ENCODE measurements around the gene ALKBH6. TPM values are rescaled to one million over a fixed set of nuclear protein-coding genes. Genes with fewer than 3 reads are reported as not detected.

The ALKBH6 gene
- total and polyA plus RNA-seq, 2 experiments from 2014 or later, result 24.1 to 31.1 TPM

- TF ChIP-seq EZH2phosphoT487 (IDR thresholded peaks at IDR 0.05; ENCODE audit: low read depth, severe bottlenecking, unreplicated experiment) (no peak), EZH2 (IDR thresholded peaks at IDR 0.05; ENCODE audit: borderline replicate concordance) (no peak)
- TF ChIP-seq, protein P1, sequence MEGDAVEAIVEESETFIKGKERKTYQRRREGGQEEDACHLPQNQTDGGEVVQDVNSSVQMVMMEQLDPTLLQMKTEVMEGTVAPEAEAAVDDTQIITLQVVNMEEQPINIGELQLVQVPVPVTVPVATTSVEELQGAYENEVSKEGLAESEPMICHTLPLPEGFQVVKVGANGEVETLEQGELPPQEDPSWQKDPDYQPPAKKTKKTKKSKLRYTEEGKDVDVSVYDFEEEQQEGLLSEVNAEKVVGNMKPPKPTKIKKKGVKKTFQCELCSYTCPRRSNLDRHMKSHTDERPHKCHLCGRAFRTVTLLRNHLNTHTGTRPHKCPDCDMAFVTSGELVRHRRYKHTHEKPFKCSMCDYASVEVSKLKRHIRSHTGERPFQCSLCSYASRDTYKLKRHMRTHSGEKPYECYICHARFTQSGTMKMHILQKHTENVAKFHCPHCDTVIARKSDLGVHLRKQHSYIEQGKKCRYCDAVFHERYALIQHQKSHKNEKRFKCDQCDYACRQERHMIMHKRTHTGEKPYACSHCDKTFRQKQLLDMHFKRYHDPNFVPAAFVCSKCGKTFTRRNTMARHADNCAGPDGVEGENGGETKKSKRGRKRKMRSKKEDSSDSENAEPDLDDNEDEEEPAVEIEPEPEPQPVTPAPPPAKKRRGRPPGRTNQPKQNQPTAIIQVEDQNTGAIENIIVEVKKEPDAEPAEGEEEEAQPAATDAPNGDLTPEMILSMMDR (IDR thresholded peaks at IDR 0.05; ENCODE audit: poor library complexity), result no peak
- H3K36me3 ChIP-seq (replicated peaks; ENCODE audit: insufficient read depth, low read depth), result no peaks in the 10 kb centered on the region
- peaks cover 13% of the 10 kb centered on the region for H3K79me2 ChIP-seq
- H3K9me3 ChIP-seq (ENCODE audit: low read depth), result no peaks in the 10 kb centered on the region
- H3K27me3 ChIP-seq, result no peaks in the 10 kb centered on the region
- H3K9me2 ChIP-seq (replicated peaks; ENCODE audit: insufficient read depth), result no peaks in the 10 kb centered on the region
- no peak for DNase-seq (ENCODE audit: low spot score)
- H4K20me1 ChIP-seq (ENCODE audit: insufficient read depth, poor library complexity, severe bottlenecking), result no peaks in the 10 kb centered on the region
- H3K27ac ChIP-seq, result no peak overlapping the region
- peaks cover 8% of the 10 kb centered on the region for H3K4me1 ChIP-seq (ENCODE audit: insufficient read depth)
- no peak overlapping the region for H3K4me3 ChIP-seq
- WGBS (ENCODE audit: low lambda C conversion rate, missing lambda C conversion rate), result 95% methylated on average over 4 of the region's 4 CpGs
- H3K4me2 ChIP-seq, result no peak overlapping the region
- H2AFZ ChIP-seq, result no peak overlapping the region
These were observed 35.2 kb upstream of the ALKBH6 start for GRCh38 chr19:36049080-36049698.

DNA sequence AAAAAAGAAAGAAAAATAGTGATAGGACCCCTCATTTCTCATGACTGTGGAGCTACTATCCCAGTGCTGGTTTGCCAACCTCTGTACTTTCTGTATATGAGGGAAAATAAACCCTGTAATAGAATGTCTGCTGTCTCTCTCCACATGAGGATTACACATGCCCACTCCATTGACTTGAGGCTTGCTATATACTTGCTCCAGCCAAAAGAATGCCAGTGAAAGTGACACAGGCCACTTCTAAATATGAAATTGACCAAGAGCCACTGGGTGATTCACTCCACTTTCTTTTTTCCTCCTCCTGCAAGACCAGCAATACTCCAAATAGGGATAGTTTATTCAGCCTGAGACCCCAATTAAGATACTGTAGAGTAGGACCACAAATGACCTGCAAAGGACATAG lies 33.8 kb upstream of the ALKBH6 start:
- Histone ChIP-seq H4K20me1 (ENCODE audit: insufficient read depth, poor library complexity, severe bottlenecking) (no peaks in the 10 kb centered on the region), H3K79me2 (peaks cover 12% of the 10 kb centered on the region), H3K9me3 (ENCODE audit: low read depth) (no peaks in the 10 kb centered on the region), H3K27ac (no peak overlapping the region), H3K4me3 (no peak overlapping the region), H3K4me1 (ENCODE audit: insufficient read depth) (peaks cover 6% of the 10 kb centered on the region), H3K9me2 (replicated peaks; ENCODE audit: insufficient read depth) (no peaks in the 10 kb centered on the region), H3K4me2 (no peak overlapping the region), H2AFZ (no peak overlapping the region), H3K36me3 (replicated peaks; ENCODE audit: insufficient read depth, low read depth) (no peaks in the 10 kb centered on the region), H3K27me3 (no peaks in the 10 kb centered on the region)
- DNase-seq (ENCODE audit: low spot score), result no peak
- TF ChIP-seq, protein P1 (IDR thresholded peaks at IDR 0.05; ENCODE audit: poor library complexity), result no peak
- no peak for TF ChIP-seq EZH2phosphoT487 (IDR thresholded peaks at IDR 0.05; ENCODE audit: low read depth, severe bottlenecking, unreplicated experiment)
- TF ChIP-seq EZH2 (IDR thresholded peaks at IDR 0.05; ENCODE audit: borderline replicate concordance), result no peak

DNA sequence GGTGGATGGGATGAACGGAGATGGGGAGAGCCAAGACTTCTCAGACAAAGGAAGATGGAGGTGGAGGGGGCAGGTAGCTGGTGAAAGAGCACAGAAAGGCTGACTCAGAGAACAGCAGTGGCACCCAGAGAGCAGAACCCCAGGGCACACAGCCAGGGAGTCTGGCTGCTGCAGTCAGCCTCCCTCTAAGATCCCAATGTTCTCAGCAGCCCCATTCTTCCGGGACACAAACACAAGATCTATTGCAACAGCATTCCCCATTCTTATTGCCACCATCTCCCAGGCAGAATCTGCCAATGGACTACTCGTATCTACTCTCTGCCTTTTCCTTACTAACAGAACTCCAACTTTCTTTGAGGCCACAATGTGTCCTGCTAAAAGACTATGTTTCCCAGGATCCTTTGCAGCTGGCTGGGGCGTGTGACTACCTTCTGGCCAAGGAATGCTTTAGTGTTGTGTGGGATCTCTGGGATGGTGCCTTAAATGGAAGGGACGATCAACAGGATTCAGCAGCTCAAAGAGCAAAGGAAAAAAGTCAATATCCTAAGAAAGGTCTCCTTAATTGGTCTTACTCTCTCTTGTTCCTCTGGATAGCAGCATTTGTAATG lies 32.5 kb upstream of the ALKBH6 start:
- Histone ChIP-seq H3K4me2 (no peak overlapping the region), H3K4me1 (ENCODE audit: insufficient read depth) (peaks cover 10% of the 10 kb centered on the region), H3K27ac (peak overlapping the region; percentile 33), H3K36me3 (replicated peaks; ENCODE audit: insufficient read depth, low read depth) (no peaks in the 10 kb centered on the region), H3K9me2 (replicated peaks; ENCODE audit: insufficient read depth) (no peaks in the 10 kb centered on the region), H4K20me1 (ENCODE audit: insufficient read depth, poor library complexity, severe bottlenecking) (no peaks in the 10 kb centered on the region), H2AFZ (no peak overlapping the region), H3K27me3 (no peaks in the 10 kb centered on the region), H3K9me3 (ENCODE audit: low read depth) (no peaks in the 10 kb centered on the region), H3K79me2 (peaks cover 1% of the 10 kb centered on the region), H3K4me3 (no peak overlapping the region)
- DNase-seq (ENCODE audit: low spot score), result no peak
- TF ChIP-seq EZH2phosphoT487 (IDR thresholded peaks at IDR 0.05; ENCODE audit: low read depth, severe bottlenecking, unreplicated experiment) (no peak), EZH2 (IDR thresholded peaks at IDR 0.05; ENCODE audit: borderline replicate concordance) (no peak)
- TF ChIP-seq, protein P1 (IDR thresholded peaks at IDR 0.05; ENCODE audit: poor library complexity), result no peak
- WGBS (ENCODE audit: low lambda C conversion rate, missing lambda C conversion rate), result 93% methylated on average over 5 of the region's 5 CpGs
